HL-60 (cell line): Measurements from ENCODE around the gene SUCNR1.

Experiments
- CTCF ChIP-seq: IDR thresholded peaks from one replicate; pipeline ENCODE4 v1.5.1; 2011; ENCODE audit warnings: low read length, control low read depth, inconsistent platforms; ENCODE audit not compliant: insufficient read depth
- POLR2AphosphoS5 ChIP-seq: IDR thresholded peaks from 2 replicates; pipeline ENCODE4 v1.6.1; 2012; ENCODE audit warnings: low read depth
- REST ChIP-seq: IDR thresholded peaks from 2 replicates; pipeline ENCODE4 v1.6.1; 2012; ENCODE audit warnings: low read depth; ENCODE audit not compliant: insufficient replicate concordance

- TF ChIP-seq CTCF (no peak), REST (no peak), POLR2AphosphoS5 (no peak)
These were observed 32.2 kb downstream of the SUCNR1 start for GRCh38 chr3:151905647-151906046.
